ENCODE results near the gene DLGAP1. TPM values are rescaled to one million over a fixed set of nuclear protein-coding genes. Genes with fewer than 3 reads are reported as not detected.

DLGAP1 gene
- total RNA-seq, 1 experiment from 2014 or later, result 23.0 TPM

GRCh38 chr18:3747176-3747973 lies 707.7 kb downstream of the DLGAP1 start:
- H3K36me3 Mint-ChIP-seq, result peaks cover under 1% of the 10 kb centered on the region
- H3K27me3 Mint-ChIP-seq (ENCODE audit: low read depth), result no peaks in the 10 kb centered on the region
- TF ChIP-seq EMX1 (CRISPR knock-in tag; IDR thresholded peaks at IDR 0.05) (no peak), NFE2L1 (CRISPR knock-in tag; IDR thresholded peaks at IDR 0.05) (no peak), FOXJ3 (CRISPR knock-in tag; IDR thresholded peaks at IDR 0.05; ENCODE audit: borderline replicate concordance) (no peak), HMGA2 (CRISPR knock-in tag; IDR thresholded peaks at IDR 0.05) (no peak), STAT6 (CRISPR knock-in tag; conservative IDR thresholded peaks at IDR 0.05; ENCODE audit: low read depth) (no peak), ZNF263 (CRISPR knock-in tag; IDR thresholded peaks at IDR 0.05; ENCODE audit: low read depth) (no peak), ZNF396 (CRISPR knock-in tag; IDR thresholded peaks at IDR 0.05; ENCODE audit: borderline replicate concordance) (no peak), ATF1 (CRISPR knock-in tag; IDR thresholded peaks at IDR 0.05) (no peak), GTF2I (CRISPR knock-in tag; conservative IDR thresholded peaks at IDR 0.05) (no peak), ERG (CRISPR knock-in tag; IDR thresholded peaks at IDR 0.05) (no peak), ATF3 (CRISPR knock-in tag; conservative IDR thresholded peaks at IDR 0.05) (no peak), CREM (CRISPR knock-in tag; IDR thresholded peaks at IDR 0.05) (no peak), FOXK1 (CRISPR knock-in tag; IDR thresholded peaks at IDR 0.05) (no peak), SMAD3 (CRISPR knock-in tag; IDR thresholded peaks at IDR 0.05; ENCODE audit: borderline replicate concordance) (no peak), JAZF1 (CRISPR knock-in tag; IDR thresholded peaks at IDR 0.05) (no peak), NFYB (CRISPR knock-in tag; conservative IDR thresholded peaks at IDR 0.05; ENCODE audit: low read depth) (no peak)
- TF ChIP-seq, protein P1, sequence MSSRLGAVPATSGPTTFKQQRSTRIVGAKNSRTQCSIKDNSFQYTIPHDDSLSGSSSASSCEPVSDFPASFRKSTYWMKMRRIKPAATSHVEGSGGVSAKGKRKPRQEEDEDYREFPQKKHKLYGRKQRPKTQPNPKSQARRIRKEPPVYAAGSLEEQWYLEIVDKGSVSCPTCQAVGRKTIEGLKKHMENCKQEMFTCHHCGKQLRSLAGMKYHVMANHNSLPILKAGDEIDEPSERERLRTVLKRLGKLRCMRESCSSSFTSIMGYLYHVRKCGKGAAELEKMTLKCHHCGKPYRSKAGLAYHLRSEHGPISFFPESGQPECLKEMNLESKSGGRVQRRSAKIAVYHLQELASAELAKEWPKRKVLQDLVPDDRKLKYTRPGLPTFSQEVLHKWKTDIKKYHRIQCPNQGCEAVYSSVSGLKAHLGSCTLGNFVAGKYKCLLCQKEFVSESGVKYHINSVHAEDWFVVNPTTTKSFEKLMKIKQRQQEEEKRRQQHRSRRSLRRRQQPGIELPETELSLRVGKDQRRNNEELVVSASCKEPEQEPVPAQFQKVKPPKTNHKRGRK (CRISPR knock-in tag; IDR thresholded peaks at IDR 0.05; ENCODE audit: borderline replicate concordance), result no peak
- TF ChIP-seq, protein P2, sequence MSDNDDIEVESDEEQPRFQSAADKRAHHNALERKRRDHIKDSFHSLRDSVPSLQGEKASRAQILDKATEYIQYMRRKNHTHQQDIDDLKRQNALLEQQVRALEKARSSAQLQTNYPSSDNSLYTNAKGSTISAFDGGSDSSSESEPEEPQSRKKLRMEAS (CRISPR knock-in tag; IDR thresholded peaks at IDR 0.05), result no peak
- TF ChIP-seq, protein P3, sequence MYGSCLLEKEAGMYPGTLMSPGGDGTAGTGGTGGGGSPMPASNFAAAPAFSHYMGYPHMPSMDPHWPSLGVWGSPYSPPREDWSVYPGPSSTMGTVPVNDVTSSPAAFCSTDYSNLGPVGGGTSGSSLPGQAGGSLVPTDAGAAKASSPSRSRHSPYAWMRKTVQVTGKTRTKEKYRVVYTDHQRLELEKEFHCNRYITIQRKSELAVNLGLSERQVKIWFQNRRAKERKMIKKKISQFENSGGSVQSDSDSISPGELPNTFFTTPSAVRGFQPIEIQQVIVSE (CRISPR knock-in tag; IDR thresholded peaks at IDR 0.05; ENCODE audit: borderline replicate concordance), result no peak
- TF ChIP-seq, protein P4, sequence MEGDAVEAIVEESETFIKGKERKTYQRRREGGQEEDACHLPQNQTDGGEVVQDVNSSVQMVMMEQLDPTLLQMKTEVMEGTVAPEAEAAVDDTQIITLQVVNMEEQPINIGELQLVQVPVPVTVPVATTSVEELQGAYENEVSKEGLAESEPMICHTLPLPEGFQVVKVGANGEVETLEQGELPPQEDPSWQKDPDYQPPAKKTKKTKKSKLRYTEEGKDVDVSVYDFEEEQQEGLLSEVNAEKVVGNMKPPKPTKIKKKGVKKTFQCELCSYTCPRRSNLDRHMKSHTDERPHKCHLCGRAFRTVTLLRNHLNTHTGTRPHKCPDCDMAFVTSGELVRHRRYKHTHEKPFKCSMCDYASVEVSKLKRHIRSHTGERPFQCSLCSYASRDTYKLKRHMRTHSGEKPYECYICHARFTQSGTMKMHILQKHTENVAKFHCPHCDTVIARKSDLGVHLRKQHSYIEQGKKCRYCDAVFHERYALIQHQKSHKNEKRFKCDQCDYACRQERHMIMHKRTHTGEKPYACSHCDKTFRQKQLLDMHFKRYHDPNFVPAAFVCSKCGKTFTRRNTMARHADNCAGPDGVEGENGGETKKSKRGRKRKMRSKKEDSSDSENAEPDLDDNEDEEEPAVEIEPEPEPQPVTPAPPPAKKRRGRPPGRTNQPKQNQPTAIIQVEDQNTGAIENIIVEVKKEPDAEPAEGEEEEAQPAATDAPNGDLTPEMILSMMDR (IDR thresholded peaks at IDR 0.05), result no peak
- H3K9me3 Mint-ChIP-seq, result 0 out of 2 replicates have a peak, but pooled peaks cover 8% of the 10 kb centered on the region
- H3K4me3 Mint-ChIP-seq, result no peak overlapping the region
- DNase-seq (ENCODE audit: low spot score), result no peak
- H3K4me1 Mint-ChIP-seq, result no peaks in the 10 kb centered on the region
- H3K27ac Mint-ChIP-seq, result no peak overlapping the region
- ATAC-seq, result no peak
- ChIA-PET CTCF (interaction anchor here (1.4 kb wide), 1 partner anchor 24 kb away, joined by 7 read pairs; no protein-coding TSS in a partner anchor), POLR2A (no interaction called here)

All from WTC11 (cell line).